NCI-H1092 (cell line): ENCODE results near the gene OSBPL3.

Experiments
- DNase-seq: peaks from one replicate; lab custom pipeline; 2025; lab: John Stamatoyannopoulos, UW

Gene OSBPL3

GRCh38 chr7:24951441-24951980 is 28.5 kb downstream of the OSBPL3 start:
- no peak for DNase-seq

DNA sequence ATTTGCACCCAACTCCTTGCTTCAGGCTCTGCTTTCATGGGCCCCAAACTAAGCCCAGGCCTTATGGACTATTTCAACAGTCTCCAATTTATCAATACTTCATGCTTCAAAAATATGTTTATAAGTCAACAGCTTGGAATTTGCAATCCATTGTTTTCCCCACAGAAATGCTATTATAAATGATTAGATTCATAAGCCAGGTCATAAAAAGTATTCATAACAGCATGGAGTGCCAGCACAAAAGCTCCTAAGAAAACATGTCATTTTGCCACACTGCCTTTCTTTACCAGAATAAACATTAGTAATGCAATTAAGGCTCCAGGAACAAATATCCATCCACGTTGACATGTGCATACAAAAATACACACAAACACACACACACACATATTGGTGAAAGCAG is 30.1 kb downstream of the OSBPL3 start:
- DNase-seq = no peak

- DNase-seq = no peak
Measured at GRCh38 chr7:24948739-24949138, 31.2 kb downstream of the OSBPL3 start.

- no peak for DNase-seq
Measured at GRCh38 chr7:24946467-24946866, 33.5 kb downstream of the OSBPL3 start.

GRCh38 chr7:24945899-24946298 is 34.1 kb downstream of the OSBPL3 start:
- DNase-seq = no peak

DNA sequence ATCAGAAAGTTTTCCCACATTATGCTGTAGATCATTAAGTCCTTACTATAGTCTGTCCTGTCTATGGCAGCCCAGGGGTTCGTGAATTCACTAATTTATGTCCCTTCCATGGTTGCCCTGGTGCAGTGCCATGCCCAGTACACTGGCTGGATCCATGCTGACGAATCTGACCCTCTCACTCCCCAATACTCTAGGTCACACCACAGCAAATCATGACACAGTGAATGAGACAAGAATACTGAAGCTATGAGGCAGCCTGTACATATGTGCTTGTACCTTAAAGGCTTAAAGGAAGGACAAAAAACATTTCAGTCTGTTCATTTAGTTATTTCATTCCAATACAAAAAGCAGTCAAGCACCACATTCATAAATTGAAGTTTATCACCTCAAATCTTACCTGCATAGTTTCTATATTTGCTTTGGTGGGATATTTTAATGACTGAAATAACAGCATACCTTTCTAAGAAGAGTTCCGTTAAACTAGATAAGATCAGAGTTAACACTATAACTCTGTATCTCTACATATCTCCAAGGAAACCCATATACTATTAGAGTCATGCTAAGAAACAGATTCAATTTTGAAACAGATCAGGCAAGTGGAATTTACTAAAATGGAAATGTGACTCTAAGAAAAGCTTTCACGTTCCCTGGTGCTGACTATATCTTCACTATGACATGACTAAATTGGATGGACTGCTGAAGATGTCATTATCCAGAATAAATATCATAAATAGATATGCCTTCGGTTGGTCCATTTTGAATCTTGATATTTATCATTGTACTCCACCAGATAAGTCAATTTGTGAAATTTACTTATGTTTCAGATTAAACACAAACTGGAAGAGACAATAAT is 36.7 kb downstream of the OSBPL3 start:
- no peak for DNase-seq

GRCh38 chr7:24942226-24942625 is 37.8 kb downstream of the OSBPL3 start:
- DNase-seq = no peak

DNA sequence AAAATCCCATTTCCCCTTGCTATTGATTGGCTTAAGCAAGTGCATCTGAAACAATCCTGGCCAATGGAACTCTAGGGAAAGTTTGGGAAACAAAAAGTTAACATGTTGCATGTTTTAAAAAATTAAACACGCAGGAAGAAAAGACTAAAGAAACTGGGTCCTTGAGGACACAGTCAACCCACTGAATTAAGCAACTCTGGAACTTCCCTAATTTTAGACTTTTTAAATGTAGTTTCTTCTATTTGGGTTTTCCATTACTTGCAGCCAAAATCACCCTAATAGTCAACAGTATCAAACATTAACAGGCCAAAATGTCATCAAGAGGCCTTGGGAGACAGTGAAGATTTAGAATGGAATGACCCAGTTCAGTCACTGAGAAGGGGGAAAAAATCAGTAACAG is 40.6 kb downstream of the OSBPL3 start:
- DNase-seq = no peak

GRCh38 chr7:24936121-24936824 is 43.7 kb downstream of the OSBPL3 start:
- DNase-seq = no peak

DNA sequence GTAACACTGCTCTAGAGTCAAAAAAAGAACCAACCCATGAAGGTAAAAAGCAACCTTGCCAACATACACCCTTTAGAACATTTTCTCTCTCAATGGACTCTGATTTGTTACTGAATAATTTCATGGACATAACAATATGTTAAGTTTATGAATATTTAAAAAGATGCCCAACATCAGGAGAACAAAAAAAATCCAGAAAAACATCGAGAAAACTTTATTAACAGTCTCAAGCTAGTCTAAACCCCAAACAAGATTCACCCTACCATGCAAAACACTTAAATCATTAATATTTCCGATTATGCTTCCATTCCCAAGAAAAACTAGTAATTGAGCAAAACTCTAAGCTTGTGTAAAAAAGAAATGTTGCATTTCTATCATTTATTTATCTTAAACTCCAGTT is 46.7 kb downstream of the OSBPL3 start:
- no peak for DNase-seq

- DNase-seq = no peak
Measured at GRCh38 chr7:24932815-24933214, 47.2 kb downstream of the OSBPL3 start.

DNA sequence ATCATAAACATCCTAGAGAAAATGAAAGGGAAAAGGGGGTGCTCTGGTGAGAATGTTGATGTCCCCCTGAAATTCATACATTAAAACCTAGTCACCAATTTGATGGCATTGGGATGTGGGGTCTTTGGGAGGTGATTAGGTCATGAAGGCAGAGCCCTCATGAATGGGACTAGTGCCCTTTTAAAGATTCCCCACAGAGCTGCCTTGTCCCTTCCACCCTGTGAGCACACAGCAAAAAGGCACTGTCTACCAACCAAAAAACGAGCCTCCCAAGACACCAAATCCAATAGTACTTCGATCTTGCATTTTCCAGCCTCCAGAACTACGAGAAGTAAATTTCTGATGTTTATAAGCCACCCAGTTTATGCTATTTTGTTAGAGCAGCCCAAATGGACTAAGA is 47.6 kb downstream of the OSBPL3 start:
- DNase-seq = no peak

DNA sequence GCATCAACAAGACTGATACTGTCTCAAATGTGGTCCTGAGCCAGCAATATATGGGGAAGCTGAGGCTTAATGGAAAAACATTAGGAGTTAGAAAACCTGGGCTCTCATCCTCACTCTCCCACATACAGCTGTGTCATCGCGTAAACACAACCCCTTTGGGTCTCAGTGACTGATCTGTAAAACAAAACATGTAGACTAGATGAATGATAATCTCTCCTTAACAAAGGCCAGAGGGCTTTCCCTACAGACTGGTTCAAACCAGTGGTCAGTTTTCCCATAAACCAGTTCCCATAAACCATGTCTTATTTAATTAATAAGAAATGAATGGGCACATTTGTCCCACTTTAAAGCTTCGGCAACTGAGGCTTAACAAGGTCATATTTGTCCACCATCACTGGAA is 48.1 kb downstream of the OSBPL3 start:
- no peak for DNase-seq

- no peak for DNase-seq
Measured at GRCh38 chr7:24930856-24931255, 49.1 kb downstream of the OSBPL3 start.

- no peak for DNase-seq
Measured at GRCh38 chr7:24926623-24927524, 53.1 kb downstream of the OSBPL3 start.

- DNase-seq = no peak
Measured at GRCh38 chr7:24924375-24924774, 55.6 kb downstream of the OSBPL3 start.

- no peak for DNase-seq
Measured at GRCh38 chr7:24923172-24923865, 56.7 kb downstream of the OSBPL3 start.

GRCh38 chr7:24922099-24922773 is 57.7 kb downstream of the OSBPL3 start:
- no peak for DNase-seq

DNA sequence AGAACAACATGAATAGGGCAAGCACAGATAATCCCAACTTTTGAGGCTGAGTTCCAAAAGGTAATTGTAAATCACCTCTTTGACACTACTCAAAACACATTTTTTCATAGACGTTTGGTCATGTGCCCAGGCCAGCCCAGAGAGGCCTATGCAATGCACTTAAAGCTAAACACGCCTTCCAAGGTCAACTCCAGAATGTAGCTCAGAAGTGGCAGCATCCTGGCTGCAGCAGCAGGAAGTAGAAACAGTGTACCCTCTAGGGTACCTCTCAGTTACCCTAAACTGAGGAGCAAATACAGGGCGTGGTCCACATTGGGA is 58.7 kb downstream of the OSBPL3 start:
- no peak for DNase-seq

DNA sequence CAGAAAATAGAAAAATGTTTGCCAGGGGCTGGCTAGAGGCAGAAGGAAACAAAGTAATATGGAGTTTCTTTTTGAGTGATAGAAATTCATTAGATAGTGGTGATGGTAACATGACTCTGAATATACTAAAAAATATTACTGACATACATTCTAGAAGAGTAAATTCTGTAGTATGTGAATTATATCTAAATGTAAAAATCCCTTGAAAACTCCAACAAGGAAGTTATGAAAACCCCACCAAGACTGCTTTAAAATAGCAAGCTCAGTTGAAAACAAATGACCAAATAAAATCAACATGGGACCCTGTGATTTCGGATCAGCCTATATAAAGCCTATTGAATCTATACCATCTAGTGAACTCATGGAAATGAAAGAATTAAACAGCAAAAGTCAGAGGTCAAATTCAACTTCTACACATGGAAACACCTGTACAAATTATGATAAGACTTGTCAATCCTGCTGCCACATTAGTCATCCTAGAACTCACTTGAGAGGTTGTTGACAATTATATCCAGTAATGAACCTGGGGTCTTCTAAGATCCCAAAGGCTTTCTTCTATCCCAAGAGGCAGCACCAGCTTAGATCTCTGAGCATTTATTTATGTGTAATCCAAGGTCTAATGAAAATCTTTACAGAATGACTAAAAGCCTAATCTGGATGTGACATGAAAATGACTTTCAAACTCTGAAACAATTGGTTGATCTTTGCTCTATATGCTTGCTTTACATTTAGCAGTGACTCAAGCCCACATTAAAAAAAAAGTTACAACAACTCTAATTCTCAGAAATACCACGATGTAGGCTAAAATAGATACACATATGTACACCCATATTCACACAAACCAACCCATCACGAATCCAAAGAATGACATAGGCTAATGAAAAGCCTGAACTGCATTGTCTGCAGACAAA is 59.3 kb downstream of the OSBPL3 start:
- no peak for DNase-seq
